Measurements from ENCODE around the gene MLH1.

The MLH1 gene

GRCh38 chr3:37096288-37096687, 103.0 kb downstream of the MLH1 start:
- no peak for DNase-seq

DNA sequence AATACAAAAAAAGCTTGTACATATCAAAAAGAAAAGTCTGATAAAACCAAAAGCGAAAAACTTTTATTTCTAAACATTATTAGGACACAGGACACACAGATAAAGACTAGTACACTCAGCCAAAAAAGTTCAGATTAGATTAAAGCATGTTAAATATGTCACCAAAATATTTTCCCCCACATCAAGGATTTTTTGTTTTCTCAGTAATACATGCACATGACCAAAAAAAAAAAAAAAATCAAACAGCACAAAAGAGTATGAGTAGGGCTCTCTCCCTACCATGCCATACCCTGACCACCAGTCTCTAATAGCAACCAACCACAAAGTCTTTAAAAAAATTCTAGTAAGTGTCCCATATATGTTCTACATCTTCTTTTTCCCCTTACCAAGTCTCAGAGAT, 103.7 kb downstream of the MLH1 start:
- DNase-seq = no peak

DNA sequence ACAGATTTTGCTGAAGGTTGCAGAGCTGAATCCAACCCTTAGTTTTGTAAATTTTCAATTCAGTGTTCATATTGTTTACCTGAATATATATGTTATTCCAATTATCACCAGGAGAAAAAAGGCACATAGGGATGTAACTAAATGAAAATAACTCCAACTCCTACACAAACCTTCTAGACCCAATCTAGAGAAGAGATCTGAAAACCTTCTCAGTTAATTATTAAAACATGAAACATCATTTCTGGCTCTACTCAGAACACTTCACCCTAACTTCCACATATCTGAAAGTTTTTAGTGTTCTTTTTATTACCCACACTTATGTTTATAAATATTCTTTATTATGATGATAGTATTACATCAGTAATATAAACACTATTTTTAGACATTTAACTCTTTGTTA, 104.5 kb downstream of the MLH1 start:
- no peak for DNase-seq

GRCh38 chr3:37098884-37099283, 105.6 kb downstream of the MLH1 start:
- DNase-seq = no peak

DNA sequence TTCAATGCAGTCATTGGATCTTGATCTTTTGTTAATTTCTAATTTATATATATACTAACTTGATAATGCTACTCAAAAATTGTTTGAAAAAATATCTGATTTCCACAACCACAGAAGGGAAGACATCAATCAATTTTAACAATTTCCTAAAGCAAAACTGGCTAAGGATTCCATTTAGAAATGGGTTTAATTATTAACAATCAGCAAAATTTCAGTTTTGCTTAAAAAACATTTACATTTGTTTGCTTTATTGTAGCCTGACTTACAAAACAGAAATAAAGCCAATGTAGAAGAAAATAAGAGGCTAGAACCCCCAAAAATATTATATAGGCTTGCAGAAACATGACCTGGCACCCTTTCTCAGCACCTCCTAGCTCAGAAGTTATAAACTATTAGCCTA, 106.2 kb downstream of the MLH1 start:
- no peak for DNase-seq

DNA sequence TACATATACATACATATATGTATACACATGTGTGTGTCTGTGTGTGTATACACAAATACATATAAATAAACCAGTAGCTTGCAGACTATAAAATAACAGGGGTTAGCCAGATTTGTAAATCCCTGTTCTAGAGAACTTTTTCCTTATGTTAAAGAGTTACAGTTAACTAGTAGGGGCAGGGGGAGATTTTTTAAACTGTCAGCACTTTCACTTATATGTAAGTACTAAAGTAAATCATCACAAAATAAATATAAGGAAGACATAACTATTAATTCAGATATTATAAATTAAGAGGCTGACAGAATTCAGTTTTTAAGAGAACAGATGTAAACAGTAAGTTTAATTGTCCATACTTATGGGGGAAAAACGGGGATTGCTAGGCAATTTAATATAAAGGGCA, 107.1 kb downstream of the MLH1 start:
- DNase-seq = no peak
